SK-N-SH treated with all-trans-retinoic acid at 6 μM for 48 hours (cell line): ENCODE results near the gene CLEC4F.

Experiments used
- ATAC-seq: fragments of 200-7000 bp; cut with Tn5 transposase; 3 replicates; pipeline ENCODE4 v1.9.1; 2020; ENCODE audit warnings: mild to moderate bottlenecking, moderate library complexity
- CREB5 ChIP-seq: fragments of 250-450 bp; sonication (Bioruptor Pico); IDR thresholded peaks from 2 replicates; pipeline ENCODE4 v1.5.1; 2020; ENCODE audit warnings: low read depth, mild to moderate bottlenecking, moderate library complexity
- CSDC2 ChIP-seq: fragments of 250-450 bp; sonication (Bioruptor Pico); IDR thresholded peaks from 2 replicates; pipeline ENCODE4 v1.5.0; 2020; ENCODE audit warnings: mild to moderate bottlenecking, moderate library complexity
- ESRRG ChIP-seq: fragments of 250-450 bp; sonication (Bioruptor Pico); IDR thresholded peaks from 2 replicates; pipeline ENCODE4 v1.6.1; 2021; ENCODE audit warnings: mild to moderate bottlenecking
- GLIS3 ChIP-seq: fragments of 250-450 bp; sonication (Bioruptor Pico); IDR thresholded peaks from 2 replicates; pipeline ENCODE4 v1.5.0; 2020; ENCODE audit warnings: mild to moderate bottlenecking, moderate library complexity
- ISL1 ChIP-seq: fragments of 250-450 bp; sonication (Bioruptor Pico); IDR thresholded peaks from 2 replicates; pipeline ENCODE4 v2.1.2; 2022; ENCODE audit warnings: mild to moderate bottlenecking, moderate library complexity
- PPARA ChIP-seq: fragments of 250-450 bp; sonication (Bioruptor Pico); IDR thresholded peaks from 2 replicates; pipeline ENCODE4 v1.5.0; 2020; ENCODE audit warnings: mild to moderate bottlenecking, borderline replicate concordance
- SNAI2 ChIP-seq: fragments of 250-450 bp; sonication (Bioruptor Pico); IDR thresholded peaks from 2 replicates; pipeline ENCODE4 v1.5.0; 2020; ENCODE audit warnings: mild to moderate bottlenecking, moderate library complexity
- TOX ChIP-seq: fragments of 250-450 bp; sonication (Bioruptor Pico); IDR thresholded peaks from 2 replicates; pipeline ENCODE4 v1.8.0; 2021; ENCODE audit warnings: mild to moderate bottlenecking, moderate library complexity, borderline replicate concordance
- TSHZ2 ChIP-seq: fragments of 250-450 bp; sonication (Bioruptor Pico); IDR thresholded peaks from 2 replicates; pipeline ENCODE4 v1.5.0; 2020; ENCODE audit warnings: mild to moderate bottlenecking, moderate library complexity
- ZC3H10 ChIP-seq: fragments of 250-450 bp; sonication (Bioruptor Pico); IDR thresholded peaks from 2 replicates; pipeline ENCODE4 v1.5.1; 2021; ENCODE audit warnings: mild to moderate bottlenecking, moderate library complexity
- ZFP3 ChIP-seq: fragments of 250-450 bp; sonication (Bioruptor Pico); IDR thresholded peaks from 2 replicates; pipeline ENCODE4 v1.5.0; 2020; ENCODE audit warnings: mild to moderate bottlenecking, moderate library complexity
- ZFP30 ChIP-seq: fragments of 450-650 bp; formaldehyde crosslinking; IDR thresholded peaks from 2 replicates; pipeline ENCODE4 v1.5.0; 2022; ENCODE audit warnings: mild to moderate bottlenecking, moderate library complexity
- ZNF565 ChIP-seq: fragments of 450-650 bp; formaldehyde crosslinking; conservative IDR thresholded peaks from 2 replicates; pipeline ENCODE4 v1.5.0; 2020; ENCODE audit warnings: low read depth, mild to moderate bottlenecking, moderate library complexity
- ZNF70 ChIP-seq: fragments of 450-650 bp; formaldehyde crosslinking; IDR thresholded peaks from 2 replicates; pipeline ENCODE4 v1.5.0; 2020; ENCODE audit warnings: mild to moderate bottlenecking, moderate library complexity
- ZNF8 ChIP-seq: fragments of 450-650 bp; formaldehyde crosslinking; IDR thresholded peaks from 2 replicates; pipeline ENCODE4 v1.5.0; 2020; ENCODE audit warnings: mild to moderate bottlenecking, moderate library complexity
- TF ChIP-seq, protein P1 (sequence below): fragments of 250-450 bp; sonication (Bioruptor Pico); IDR thresholded peaks from 2 replicates; pipeline ENCODE4 v1.8.0; 2021; ENCODE audit warnings: low read depth, mild to moderate bottlenecking, moderate library complexity, borderline replicate concordance
- TF ChIP-seq, protein P2 (sequence below): fragments of 250-450 bp; sonication (Bioruptor Pico); IDR thresholded peaks from 2 replicates; pipeline ENCODE4 v1.8.0; 2020; ENCODE audit warnings: mild to moderate bottlenecking, moderate library complexity, borderline replicate concordance
- TF ChIP-seq, protein P3 (sequence below): fragments of 250-450 bp; sonication (Bioruptor Pico); IDR thresholded peaks from 2 replicates; pipeline ENCODE4 v1.5.1; 2021; ENCODE audit warnings: mild to moderate bottlenecking, moderate library complexity

The CLEC4F gene

DNA sequence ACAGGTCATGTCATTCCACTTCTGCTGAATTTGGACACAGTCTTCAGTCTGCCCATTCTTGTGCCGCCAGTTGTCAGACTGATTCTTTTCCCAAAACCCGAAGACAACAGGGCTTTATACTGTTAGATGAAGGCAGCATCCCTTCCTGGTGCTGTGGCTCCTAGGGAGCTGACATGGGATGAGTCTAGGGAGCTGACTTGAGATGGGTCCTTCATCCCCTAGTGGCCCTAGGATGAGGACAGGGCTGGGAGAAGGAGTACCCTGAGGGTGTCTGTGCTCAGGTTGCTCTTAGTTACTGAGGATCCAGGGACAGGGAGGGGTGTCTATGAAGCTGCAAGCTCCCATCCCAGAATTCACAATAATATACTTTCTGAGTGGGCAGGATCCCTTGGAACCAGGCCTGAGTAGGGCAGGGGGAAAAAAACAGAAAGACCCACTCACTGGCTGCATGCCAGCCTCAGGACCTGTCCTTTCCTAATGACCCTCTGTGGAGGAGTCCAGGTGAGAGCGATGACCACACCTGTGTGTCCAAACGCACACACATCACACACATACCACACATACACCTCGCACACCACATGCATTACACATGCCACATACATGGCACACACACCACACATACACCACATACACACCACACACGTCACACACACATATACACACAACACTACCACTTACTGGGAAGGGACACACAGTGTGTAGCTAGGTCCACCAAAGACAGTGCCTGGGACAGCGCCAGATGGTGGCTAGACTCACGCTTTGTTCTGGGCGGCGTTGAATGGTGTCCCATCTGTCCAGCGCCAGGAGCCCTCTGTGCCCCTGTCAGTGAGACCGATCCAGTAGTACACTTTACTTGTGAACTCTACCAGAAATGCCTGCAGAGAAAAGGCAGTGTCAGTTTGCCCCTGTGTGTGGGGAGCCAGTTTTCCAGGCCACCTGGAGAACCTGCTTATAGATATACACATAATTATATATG, 11.1 kb downstream of the CLEC4F start:
- TF ChIP-seq CREB5, result no peak
- no peak for TF ChIP-seq GLIS3 (CRISPR knock-in tag)
- TF ChIP-seq ISL1, result no peak
- TF ChIP-seq CSDC2 (CRISPR knock-in tag), result no peak
- TF ChIP-seq, protein P1, sequence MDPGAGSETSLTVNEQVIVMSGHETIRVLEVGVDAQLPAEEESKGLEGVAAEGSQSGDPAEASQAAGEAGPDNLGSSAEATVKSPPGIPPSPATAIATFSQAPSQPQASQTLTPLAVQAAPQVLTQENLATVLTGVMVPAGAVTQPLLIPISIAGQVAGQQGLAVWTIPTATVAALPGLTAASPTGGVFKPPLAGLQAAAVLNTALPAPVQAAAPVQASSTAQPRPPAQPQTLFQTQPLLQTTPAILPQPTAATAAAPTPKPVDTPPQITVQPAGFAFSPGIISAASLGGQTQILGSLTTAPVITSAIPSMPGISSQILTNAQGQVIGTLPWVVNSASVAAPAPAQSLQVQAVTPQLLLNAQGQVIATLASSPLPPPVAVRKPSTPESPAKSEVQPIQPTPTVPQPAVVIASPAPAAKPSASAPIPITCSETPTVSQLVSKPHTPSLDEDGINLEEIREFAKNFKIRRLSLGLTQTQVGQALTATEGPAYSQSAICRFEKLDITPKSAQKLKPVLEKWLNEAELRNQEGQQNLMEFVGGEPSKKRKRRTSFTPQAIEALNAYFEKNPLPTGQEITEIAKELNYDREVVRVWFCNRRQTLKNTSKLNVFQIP (CRISPR knock-in tag), result no peak
- no peak for TF ChIP-seq TOX
- no peak for TF ChIP-seq ZFP3 (CRISPR knock-in tag)
- TF ChIP-seq ESRRG (CRISPR knock-in tag), result no peak
- no peak for TF ChIP-seq ZNF70 (CRISPR knock-in tag)
- TF ChIP-seq TSHZ2 (CRISPR knock-in tag), result no peak
- TF ChIP-seq PPARA (CRISPR knock-in tag), result no peak
- TF ChIP-seq ZNF8, result no peak
- ATAC-seq, result no peak

- no peak for ATAC-seq
- TF ChIP-seq ZFP30, result no peak
- no peak for TF ChIP-seq CREB5
- TF ChIP-seq, protein P1 (CRISPR knock-in tag), result no peak
- no peak for TF ChIP-seq ZNF565 (CRISPR knock-in tag)
- TF ChIP-seq ISL1, result no peak
- TF ChIP-seq, protein P2, sequence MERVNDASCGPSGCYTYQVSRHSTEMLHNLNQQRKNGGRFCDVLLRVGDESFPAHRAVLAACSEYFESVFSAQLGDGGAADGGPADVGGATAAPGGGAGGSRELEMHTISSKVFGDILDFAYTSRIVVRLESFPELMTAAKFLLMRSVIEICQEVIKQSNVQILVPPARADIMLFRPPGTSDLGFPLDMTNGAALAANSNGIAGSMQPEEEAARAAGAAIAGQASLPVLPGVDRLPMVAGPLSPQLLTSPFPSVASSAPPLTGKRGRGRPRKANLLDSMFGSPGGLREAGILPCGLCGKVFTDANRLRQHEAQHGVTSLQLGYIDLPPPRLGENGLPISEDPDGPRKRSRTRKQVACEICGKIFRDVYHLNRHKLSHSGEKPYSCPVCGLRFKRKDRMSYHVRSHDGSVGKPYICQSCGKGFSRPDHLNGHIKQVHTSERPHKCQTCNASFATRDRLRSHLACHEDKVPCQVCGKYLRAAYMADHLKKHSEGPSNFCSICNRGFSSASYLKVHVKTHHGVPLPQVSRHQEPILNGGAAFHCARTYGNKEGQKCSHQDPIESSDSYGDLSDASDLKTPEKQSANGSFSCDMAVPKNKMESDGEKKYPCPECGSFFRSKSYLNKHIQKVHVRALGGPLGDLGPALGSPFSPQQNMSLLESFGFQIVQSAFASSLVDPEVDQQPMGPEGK, result no peak
- no peak for TF ChIP-seq ZNF70 (CRISPR knock-in tag)
- TF ChIP-seq, all 23 proteins: peak for 0
Measured at GRCh38 chr2:70807828-70808118, 12.6 kb downstream of the CLEC4F start.

DNA sequence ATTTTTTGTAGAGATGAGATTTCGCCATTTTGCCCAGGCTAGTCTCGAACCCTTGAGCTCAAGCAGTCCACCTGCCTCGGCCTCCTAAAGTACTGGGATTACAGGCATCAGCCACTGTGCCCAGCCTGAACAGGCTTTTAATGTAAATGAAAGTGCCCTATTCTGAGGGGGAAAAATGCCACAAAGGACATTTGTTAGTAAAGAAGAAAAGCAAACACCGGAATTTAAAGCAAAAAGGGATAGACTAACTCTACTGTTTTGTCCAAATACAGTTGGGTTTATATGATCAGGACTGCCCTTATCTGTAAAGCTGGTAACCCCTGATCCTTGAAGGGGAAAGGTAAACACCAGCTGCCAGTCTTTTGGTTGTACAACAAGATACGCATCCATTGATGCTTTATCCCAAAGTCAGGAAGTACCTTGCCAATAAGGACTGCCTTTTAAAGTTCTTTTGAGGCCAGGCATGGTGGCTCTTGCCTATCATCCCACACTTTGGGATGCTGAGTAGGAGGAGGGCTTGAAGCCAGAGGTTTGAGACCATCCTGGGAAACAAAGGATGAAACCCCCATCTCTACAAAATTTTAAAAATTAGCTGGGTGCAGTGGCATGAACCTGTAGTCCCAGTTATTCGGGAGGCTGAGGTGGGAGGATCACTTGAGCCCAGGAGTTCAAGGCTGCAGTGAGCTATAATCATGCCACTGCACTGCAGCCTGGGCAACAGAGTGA, 13.1 kb downstream of the CLEC4F start:
- ATAC-seq, result no peak
- TF ChIP-seq ZNF8 (no peak), CREB5 (no peak), ZNF70 (CRISPR knock-in tag) (no peak), SNAI2 (no peak), GLIS3 (CRISPR knock-in tag) (no peak), ZC3H10 (no peak), ZNF565 (CRISPR knock-in tag) (no peak), ZFP3 (CRISPR knock-in tag) (no peak), ISL1 (no peak), ZFP30 (no peak)
- TF ChIP-seq, protein P3, sequence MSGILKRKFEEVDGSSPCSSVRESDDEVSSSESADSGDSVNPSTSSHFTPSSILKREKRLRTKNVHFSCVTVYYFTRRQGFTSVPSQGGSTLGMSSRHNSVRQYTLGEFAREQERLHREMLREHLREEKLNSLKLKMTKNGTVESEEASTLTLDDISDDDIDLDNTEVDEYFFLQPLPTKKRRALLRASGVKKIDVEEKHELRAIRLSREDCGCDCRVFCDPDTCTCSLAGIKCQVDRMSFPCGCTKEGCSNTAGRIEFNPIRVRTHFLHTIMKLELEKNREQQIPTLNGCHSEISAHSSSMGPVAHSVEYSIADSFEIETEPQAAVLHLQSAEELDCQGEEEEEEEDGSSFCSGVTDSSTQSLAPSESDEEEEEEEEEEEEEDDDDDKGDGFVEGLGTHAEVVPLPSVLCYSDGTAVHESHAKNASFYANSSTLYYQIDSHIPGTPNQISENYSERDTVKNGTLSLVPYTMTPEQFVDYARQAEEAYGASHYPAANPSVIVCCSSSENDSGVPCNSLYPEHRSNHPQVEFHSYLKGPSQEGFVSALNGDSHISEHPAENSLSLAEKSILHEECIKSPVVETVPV (CRISPR knock-in tag), result no peak
- TF ChIP-seq, protein P2, result no peak
